ENCODE results near the gene CAMKMT. TPM values are rescaled to one million over a fixed set of nuclear protein-coding genes. Genes with fewer than 3 reads are reported as not detected.
"Not testable (repeated sequence)": the region's sequence is repeated elsewhere in the genome, so short reads cannot be mapped to it uniquely, and the experiment has no call there.

Gene CAMKMT
- total and polyA plus RNA-seq, 8 donors: 8.3 to 17.5 (median 11.5) TPM

- H3K36me3 ChIP-seq: no peaks in the 10 kb centered on the region
- H3K27ac ChIP-seq: no peak overlapping the region
- no peak for TF ChIP-seq CTCF (IDR thresholded peaks at IDR 0.05)
- peaks cover 0 to 16% of the 10 kb centered on the region in 2 donors for H3K4me1 ChIP-seq
- H3K9me3 ChIP-seq: no peaks in the 10 kb centered on the region
- no peak for DNase-seq
- no peaks in the 10 kb centered on the region for H3K27me3 ChIP-seq
- no peak for ATAC-seq
- intact Hi-C loops (cut with DNase I): no loop called here
- no peak overlapping the region for H3K4me3 ChIP-seq
These were observed 218.1 kb downstream of the CAMKMT start for GRCh38 chr2:44579837-44580230.

- Histone ChIP-seq H3K27me3 (no peaks in the 10 kb centered on the region), H3K36me3 (no peaks in the 10 kb centered on the region), H3K9me3 (no peaks in the 10 kb centered on the region), H3K4me1 (peaks cover 0 to 16% of the 10 kb centered on the region in 2 donors), H3K4me3 (no peak overlapping the region), H3K27ac (no peak overlapping the region)
- no peak for TF ChIP-seq CTCF (IDR thresholded peaks at IDR 0.05)
- no peak for DNase-seq
- intact Hi-C loops (cut with DNase I): no loop called here
- ATAC-seq: no peak
These were observed 219.2 kb downstream of the CAMKMT start for GRCh38 chr2:44580875-44581515.

- DNase-seq: peak in 1 of 4 donors; percentile 20
These were observed 220.7 kb downstream of the CAMKMT start for GRCh38 chr2:44582363-44583008.

GRCh38 chr2:44595615-44596014, 233.9 kb downstream of the CAMKMT start:
- H3K4me1 ChIP-seq; intact Hi-C loops (cut with DNase I); H3K9me3 ChIP-seq; H3K27ac ChIP-seq; H3K36me3 ChIP-seq; DNase-seq; H3K27me3 ChIP-seq; H3K4me3 ChIP-seq; ATAC-seq: not testable (repeated sequence)

More at GRCh38 chr2:44582363-44583008, 220.7 kb downstream of the CAMKMT start:
- intact Hi-C loops (cut with DNase I): no loop called here
- Histone ChIP-seq H3K27me3 (no peaks in the 10 kb centered on the region), H3K9me3 (peaks cover 0 to 2% of the 10 kb centered on the region in 2 donors), H3K4me3 (no peak overlapping the region), H3K36me3 (no peaks in the 10 kb centered on the region), H3K4me1 (peaks cover 0 to 16% of the 10 kb centered on the region in 2 donors), H3K27ac (no peak overlapping the region)
- no peak for TF ChIP-seq CTCF (IDR thresholded peaks at IDR 0.05)
- ATAC-seq: no peak

- no peaks in the 10 kb centered on the region for H3K4me1 ChIP-seq
- no peaks in the 10 kb centered on the region for H3K36me3 ChIP-seq
- H3K4me3 ChIP-seq: no peak overlapping the region
- TF ChIP-seq CTCF (IDR thresholded peaks at IDR 0.05): no peak
- intact Hi-C loops (cut with DNase I): no loop called here
- no peaks in the 10 kb centered on the region for H3K27me3 ChIP-seq
- no peaks in the 10 kb centered on the region for H3K9me3 ChIP-seq
- no peak for DNase-seq
- no peak overlapping the region for H3K27ac ChIP-seq
- no peak for ATAC-seq
These were observed 235.0 kb downstream of the CAMKMT start for GRCh38 chr2:44596537-44597320.
